ENCODE data around the gene QSOX2.

DNA sequence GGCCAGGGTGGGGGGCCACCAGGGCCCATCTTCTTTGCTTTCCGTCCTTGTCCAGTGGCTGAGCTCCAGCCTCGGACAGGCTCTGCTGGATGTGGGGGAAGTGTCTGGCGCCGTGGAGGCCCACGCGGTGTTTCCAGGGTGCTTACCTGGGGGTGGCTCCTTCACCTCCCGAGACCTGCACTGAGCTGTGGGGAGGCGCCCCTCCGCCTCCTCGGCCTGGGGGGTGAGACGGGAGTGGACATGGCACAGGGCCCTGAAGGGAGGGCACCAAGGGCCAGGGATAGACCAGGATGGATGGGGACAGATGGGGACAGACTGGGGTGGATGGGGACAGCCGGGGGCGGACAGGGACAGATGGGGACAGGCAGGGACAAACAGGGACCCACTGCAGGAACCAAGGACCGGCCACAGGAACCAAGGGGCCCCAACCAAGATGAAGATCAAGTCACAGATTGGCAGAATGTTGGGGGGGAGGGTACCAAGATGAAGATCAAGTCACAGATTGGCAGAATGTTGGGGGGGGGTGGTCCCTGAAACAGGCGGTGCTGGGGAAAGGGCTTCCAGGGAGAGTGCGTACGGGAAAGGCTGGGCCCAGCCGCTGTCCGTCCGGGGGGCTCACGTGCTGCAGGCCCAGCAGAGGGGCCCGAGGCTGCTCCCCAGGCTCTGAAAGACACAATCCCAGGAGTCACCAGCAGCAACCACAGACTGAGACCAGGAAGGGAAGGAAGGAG lies 13.3 kb upstream of the QSOX2 start:
- no peak for TF ChIP-seq POLR2A (IDR thresholded peaks at IDR 0.05; ENCODE audit: low read length)
- TF ChIP-seq GATA1 (IDR thresholded peaks at IDR 0.05; ENCODE audit: low read depth, low read length): no peak
